Cardiac fibroblast (primary cell): ENCODE results near the gene RAB25.

Experiments used
- DNase-seq, 2 donors: peaks; one replicate each; pipeline versions ENCODE4 v3.0.0 to v3.0.0-alpha.2; 2010; ENCODE audit warnings: low read depth in 2 of 2
- H3K4me3 ChIP-seq, 2 donors: replicated peaks in 1 of 2; 1 replicate in 1 of 2; 2 replicates in 1 of 2; pipeline ENCODE4 v1.5.1; 2011; ENCODE audit warnings: low read depth in 2 of 2, low read length in 2 of 2, mild to moderate bottlenecking in 2 of 2, moderate library complexity in 1 of 2
- TF ChIP-seq, protein P1 (sequence below): IDR thresholded peaks from one replicate; pipeline ENCODE4 v1.5.1; 2011; ENCODE audit warnings: low read depth, mild to moderate bottlenecking, low read length, inconsistent platforms

The RAB25 gene

DNA sequence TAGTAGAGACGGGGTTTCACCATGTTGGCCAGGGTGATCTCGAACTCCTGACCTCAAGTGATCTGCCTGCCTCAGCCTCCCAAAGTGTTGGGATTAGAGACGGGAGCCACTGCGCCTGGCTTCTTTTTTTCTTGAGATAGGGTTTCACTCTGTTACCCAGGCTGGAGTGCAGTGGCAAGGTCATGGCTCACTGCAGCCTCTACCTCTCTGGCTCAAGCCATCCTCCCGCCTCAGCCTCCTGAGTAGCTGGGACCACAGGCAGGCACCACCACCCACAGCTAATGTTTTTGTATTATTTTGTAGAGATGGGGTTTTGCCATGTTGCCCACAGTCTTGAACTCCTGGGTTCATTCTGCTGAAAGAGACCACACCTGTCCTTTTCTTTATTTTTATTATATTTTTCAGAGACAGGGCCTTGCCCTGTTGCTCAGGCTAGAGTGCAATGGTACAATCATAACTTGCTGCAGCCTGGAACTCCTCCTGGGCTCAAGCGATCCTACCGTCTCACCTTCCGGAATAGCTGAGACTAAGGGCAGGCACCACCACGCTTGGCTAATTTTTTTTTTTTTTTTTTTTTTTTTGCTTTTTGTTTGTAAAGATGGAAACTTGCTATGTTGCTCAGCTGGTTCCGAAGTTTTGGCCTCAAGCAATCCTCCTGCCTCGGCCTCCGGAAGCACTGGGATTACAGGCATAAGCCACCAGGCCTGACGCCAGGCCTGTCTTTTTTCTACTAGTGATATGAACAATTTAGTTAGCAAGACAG is 56.6 kb downstream of the RAB25 start:
- DNase-seq = no peak
- peak overlapping the region; percentile 74 to 100 for H3K4me3 ChIP-seq
- TF ChIP-seq, protein P1, sequence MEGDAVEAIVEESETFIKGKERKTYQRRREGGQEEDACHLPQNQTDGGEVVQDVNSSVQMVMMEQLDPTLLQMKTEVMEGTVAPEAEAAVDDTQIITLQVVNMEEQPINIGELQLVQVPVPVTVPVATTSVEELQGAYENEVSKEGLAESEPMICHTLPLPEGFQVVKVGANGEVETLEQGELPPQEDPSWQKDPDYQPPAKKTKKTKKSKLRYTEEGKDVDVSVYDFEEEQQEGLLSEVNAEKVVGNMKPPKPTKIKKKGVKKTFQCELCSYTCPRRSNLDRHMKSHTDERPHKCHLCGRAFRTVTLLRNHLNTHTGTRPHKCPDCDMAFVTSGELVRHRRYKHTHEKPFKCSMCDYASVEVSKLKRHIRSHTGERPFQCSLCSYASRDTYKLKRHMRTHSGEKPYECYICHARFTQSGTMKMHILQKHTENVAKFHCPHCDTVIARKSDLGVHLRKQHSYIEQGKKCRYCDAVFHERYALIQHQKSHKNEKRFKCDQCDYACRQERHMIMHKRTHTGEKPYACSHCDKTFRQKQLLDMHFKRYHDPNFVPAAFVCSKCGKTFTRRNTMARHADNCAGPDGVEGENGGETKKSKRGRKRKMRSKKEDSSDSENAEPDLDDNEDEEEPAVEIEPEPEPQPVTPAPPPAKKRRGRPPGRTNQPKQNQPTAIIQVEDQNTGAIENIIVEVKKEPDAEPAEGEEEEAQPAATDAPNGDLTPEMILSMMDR = no peak

DNA sequence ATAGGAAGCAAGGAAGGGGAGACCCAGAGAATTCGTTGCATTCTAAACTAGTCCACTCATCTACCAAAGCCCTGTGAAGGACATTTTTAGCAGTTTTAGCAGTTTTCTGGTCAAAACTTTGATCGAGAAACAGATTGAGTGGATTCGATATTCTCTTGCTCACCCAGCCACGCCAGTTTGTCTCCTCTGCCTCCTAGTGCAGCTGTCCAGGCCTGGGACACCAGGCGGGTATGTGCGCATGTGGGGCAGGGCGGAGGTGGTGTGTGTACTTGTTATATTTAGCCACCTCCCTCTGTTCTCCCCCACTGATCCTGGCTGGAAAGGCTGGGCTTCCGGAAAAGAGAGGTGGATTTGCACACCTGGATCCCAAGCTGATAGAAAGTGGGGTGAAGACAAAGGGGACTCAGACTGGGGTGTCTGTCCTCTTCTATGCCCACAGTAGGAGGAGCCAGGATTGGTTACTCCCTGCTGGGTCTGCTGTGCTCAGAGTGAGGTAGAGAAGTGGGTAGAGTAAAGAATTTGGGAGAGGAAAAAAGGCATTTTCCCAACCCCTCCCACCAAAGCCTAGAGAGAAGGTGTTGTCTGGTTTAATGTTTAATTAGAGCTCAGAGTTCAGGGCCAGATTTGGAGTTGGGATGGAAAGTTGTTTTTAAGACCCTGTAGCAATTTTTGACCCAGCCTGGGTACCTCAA is 57.4 kb downstream of the RAB25 start:
- peak in 1 of 2 donors; percentile 36 for DNase-seq
- peak overlapping the region; percentile 74 to 100 for H3K4me3 ChIP-seq
- TF ChIP-seq, protein P1 = no peak

DNA sequence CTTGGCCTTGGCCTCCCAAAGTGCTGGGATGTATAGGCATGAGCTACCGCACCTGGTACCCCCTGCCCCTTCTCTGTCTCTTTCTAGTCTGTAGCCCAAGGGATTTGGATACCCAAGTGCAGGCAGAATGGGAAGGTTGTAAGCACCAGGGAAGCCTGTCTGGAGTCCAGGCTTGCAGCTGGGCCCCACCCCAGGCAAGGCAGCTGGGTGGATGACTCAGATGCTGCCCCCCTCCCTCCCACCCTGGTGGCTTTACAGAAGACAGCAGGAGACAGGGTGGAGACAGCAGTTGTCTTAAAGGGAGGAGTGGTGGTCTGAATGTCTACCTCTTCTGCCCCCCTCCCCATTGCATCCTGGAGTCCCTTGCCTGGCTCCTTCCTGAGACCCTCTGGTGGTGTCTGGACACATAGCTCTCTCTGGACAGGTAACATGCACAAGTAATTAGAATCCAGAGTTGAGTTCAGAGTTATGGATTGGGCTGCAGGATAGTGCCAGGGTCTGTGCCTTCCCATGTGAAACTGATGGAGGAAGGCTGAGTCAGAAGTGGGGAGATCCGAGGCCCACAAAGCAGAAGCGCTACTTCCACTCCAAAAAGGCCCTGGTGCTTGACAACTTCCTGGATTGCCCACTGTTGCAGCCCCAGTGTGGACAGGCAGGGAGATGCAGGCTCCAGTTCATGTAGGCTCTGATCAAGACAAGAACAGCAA is 58.7 kb downstream of the RAB25 start:
- DNase-seq = peak; percentile 61 to 74
- peak overlapping the region in 1 of 2 donors; percentile 21 for H3K4me3 ChIP-seq
- TF ChIP-seq, protein P1 = no peak
